Kidney tubule cell (primary cell): ENCODE measurements around the gene PKDCC.
"Not testable (repeated sequence)": the region's sequence is repeated elsewhere in the genome, so short reads cannot be mapped to it uniquely, and the experiment has no call there.

Experiments used
- DNase-seq: peaks from one replicate; pipeline ENCODE4 v3.0.0-alpha.2; 2018; ENCODE audit warnings: low spot score

PKDCC gene

DNA sequence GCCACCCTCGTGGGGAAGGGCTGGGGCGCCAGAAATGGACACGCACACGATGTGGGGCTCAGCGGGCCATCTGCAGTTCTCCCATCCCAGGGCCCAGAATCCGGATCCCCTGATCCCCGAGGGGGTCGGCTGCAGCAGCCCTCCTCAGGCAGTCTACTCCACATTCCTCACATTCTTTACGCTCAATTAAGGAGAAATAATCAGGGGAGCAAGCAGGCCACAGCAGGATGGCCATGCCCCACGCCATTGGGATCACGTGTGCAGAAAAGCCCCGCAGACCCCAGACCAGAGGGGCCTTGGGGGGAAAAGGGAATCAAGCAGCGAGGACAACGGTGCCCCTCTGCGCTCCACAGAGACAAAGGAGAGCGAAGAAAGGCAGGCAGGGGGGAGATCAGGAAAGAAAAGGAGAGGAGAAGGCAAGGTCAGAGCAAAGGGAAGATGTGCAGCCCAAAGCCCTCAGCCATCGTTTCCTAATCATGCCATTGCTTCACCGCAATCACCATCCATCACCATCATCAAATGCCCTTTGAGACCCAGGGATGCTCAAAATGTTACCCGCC, 17.5 kb upstream of the PKDCC start:
- DNase-seq, result no peak

DNA sequence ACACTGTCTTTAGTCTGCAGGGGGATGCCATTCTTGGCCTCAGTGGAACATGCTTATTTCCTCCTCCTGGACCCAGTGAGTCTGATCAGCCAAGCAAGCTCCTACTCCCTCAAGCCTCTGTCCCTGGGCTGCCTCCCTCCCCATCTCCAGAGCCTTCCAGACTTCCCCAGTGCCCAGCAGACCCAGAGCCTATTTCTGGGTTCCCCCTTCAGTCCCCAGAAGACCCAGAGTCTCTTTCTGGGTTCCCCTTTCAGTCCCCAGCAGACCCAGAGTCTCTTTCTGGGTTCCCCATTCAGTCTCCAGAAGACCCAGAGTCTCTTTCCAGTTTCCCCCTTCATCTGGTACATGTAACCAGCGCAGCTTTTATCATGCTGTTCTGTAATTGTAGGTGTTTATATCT, 17.0 kb upstream of the PKDCC start:
- DNase-seq, result no peak

DNA sequence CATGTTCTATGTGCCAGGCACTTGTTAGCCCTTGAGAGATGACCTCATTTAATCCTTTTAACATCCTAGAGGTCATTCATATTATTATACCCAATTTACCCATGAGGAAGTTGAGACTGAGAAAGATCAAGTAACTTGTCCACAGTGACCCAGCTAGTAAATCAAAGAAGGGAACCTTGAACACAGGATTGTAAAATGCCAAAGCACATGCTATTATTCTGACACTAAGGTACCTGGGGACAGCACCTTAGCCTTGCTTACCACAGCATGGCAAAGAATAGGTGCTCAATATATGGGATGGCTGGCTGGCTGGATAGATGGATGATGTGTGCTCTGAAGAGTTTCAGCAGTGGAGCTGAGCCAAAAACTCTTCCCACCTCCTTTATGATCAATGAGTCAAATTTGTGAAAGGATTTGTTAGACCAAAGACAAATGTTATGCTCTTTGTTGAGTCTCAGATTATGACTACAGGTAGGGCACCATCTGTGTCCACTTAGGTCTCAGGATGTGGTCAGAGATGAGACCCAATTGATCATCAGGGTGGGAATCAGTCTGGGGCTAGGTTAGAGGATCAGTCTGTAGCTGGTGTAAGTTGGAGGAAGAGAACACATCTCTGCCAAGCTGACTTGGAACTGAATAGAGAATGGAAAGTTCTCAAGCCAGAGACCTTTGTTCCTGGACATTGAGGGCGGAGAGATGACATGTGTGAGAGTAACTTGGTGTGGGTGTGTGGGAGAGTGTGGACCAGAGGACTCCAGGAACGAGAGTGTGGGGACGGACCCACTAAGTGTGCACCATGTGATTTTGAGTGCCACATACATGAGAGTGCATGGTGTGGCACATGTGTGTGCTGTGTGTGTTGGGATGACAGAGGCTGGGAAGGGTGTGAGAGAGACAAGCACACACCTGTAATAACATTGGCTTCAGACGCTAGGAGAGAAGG, 16.3 kb upstream of the PKDCC start:
- DNase-seq, result no peak

DNA sequence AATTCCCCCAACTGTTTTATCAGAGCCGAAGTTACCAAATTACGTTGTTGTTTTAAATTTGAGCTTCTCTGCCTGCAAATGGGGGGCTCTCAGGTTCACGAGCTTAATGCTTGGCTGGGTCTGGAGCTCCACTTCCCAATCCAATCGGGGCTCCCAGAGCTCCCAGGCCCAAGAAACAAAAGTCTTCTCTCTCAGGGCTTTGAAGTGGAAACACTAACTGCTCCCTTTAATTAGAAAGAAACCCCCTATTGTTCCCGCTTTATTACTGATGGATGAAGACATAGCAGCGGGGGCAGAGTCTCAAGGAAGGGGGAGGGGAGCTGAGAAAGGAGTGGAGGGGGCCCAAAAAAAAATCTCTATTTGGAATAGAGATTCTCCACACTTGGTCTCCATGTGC, 15.6 kb upstream of the PKDCC start:
- no peak for DNase-seq

DNA sequence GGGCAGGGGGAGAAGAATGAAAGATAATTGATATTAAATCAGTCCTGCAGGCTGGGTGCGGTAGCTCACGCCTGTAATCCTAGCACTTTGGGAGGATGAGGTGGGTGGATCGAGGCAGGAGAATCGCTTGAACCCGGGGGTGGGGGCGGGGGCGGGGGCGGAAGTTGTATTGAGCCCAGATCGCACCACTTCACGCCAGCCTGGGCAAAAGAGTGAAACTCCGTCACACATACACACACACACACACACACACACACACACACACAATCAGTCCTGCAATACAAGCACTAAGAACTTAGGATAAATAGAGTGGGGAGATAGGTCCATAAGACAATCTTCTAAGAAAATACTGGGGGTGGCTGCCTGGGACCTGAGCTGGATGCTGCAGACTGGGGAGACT, 15.1 kb upstream of the PKDCC start:
- DNase-seq, result no peak

DNA sequence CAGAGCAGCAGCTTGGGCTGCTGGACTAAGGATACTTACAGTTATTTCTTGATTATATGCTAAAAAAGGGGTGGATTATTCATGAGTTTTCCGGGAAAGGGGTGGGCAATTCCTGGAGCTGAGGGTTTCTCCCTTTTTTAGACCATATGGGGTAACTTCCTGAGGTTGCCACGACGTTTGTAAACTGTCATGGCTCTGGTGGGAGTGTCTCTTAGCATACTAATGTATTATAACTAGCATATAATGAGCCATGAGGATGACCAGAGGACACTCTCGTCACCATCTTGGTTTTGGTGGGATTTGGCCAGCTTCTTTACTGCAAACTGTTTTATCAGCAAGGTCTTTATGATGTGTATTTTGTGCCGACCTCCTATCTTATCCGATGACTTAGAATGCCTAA, 13.7 kb upstream of the PKDCC start:
- DNase-seq, result not testable (repeated sequence)

DNA sequence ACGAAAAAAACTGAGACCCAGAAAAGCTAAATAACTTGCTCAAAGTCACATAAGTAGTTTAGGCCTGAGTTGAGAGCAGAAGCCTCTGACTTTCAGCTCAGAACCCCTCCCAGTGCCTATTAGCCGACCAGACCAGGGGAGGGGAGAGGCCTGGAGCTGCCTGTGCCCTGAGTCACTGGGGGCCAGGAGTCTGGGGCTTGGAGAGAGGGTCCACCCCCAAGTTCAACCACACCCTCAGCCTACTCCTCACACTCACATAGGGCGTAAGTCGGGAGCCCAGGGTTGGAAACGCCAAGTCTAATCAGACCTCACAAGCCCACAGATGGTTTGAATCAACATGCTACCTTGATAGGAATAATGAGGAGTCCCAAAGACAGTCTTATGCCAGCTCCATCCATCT, 12.6 kb upstream of the PKDCC start:
- DNase-seq, result no peak

DNA sequence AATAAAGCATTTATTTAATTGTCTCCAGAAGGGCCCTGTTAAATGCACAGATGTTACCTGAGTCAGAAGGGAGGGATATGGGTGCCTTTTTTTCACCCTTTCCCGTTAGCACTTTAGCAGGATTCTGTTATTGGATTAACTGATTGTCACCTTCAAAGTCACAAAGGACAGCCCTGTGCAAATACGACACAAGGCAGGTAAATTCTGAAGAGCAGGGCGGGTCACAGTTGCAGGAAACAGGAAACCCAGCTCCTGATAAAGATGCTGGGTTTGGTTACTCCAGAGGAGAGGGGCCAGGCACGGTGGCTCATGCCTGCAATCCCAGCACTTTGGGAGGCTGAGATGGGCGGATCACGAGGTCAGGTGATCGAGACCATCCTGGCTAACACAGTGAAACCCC, 11.4 kb upstream of the PKDCC start:
- no peak for DNase-seq

DNA sequence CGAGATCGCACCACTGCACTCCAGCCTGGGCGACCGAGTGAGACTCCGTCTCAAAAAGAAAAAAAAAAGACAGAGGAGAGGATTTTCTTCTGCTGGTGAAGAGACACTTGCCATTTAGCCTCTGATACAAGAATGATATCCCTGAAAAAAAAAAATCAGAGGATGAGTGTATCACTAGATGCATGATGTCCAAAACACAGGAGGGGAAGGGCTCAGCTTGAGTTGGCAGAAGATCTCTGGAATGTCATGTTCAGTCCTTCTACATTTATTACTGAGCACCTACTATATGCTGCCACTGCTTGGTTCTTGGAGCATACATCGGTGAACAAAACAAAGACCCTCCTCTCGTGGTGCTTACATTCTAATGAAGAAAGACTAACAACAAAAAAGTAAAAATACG, 10.9 kb upstream of the PKDCC start:
- DNase-seq, result no peak

DNA sequence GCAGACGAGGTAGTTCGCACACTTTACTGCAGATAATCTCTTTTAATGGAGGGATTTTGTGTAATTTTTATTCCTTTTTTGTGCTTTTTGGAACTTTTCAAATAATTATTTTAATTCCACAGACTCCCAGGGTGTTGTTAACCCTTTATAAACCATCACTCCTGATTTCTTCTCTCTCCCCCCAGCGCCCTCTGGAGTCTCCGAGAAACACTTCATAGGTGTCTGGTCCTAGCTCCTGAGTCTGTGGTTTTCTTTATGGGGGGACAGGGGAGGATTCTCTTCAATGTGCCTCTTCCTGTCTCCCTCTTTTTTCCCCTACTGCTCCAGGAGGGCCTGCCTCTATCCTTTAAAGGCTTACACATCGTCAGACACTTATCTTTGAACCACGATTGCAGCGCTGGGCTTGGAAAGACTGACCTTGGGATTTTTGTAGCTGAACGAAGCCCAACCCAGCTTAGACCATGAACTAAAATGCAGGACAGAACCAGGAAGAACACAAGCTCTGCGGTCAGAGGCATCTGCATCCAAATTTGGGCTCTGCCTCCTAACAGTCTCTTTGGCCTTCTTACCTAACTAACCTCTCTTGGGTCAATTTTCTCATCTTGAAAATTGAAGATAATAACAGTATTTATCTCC, 7.1 kb upstream of the PKDCC start:
- DNase-seq, result no peak

DNA sequence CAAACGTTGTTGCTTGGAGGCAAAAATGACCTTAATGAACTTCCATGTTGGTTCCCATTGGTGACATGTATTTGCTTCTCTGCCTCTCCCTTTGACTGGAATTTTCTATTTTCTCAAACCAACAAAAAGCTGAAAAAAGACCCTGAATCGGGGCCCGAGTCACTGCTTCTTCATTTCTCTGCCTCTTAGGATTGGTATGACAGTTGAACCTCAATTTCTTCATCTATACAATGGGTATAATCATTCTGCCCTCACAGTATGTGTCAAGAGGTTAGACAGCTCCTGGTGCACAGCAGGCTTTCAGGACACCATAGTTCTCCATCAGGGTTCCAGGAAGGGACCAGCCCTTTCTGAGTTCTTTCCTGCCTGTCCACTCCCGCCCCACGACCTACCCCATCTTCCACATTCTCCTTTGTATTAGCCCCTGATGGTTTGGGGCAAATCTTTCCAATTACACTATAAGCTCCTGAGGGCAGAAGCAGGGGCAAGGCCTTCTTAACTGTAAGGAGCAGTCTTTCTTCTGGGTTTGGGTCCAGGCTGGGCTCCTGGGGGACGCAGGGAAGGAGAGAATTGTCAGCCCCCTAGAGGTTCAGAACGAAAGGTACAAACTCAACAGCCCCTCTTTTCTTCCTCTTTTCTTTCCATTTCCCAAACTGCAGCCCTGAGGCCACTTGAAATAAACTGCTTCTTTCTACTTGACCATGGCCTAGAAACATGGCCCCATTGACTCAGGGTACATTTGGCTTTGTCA, 6.3 kb upstream of the PKDCC start:
- DNase-seq, result no peak

DNA sequence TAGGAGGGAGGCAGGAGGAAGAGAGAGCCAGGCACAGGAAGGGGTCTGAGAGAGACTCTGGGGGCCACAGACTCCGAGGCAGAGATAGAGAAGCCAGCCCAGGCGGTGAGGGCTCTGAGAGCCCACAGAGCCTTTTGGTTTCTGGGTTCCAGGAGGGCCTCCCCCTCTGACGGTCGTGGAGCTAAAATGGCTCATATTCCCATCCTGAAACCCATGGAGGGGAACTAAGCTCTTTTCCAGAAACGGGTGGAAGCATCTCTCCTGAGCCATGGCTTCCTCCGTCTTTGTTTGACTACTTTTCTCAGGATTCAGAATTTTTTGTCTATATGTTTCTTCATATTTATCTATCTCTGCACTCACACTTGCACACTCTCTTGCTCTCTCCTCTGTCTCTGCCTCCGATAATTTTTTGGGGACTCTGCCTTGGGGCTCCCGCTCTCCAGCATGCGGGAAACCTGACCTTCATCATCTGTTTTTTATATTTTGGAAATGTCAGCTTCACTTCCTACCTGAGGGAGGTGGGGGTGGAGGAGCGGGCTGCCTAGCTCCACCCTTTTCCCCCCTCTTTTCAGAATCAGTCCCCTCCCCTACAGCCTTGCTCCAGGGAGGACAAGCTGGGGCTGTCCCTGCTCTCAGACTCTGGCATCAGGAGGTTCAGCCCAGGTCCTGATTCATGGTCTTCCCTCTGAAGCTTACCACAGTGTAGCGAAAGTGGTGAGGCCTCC, 5.0 kb upstream of the PKDCC start:
- DNase-seq, result no peak

DNA sequence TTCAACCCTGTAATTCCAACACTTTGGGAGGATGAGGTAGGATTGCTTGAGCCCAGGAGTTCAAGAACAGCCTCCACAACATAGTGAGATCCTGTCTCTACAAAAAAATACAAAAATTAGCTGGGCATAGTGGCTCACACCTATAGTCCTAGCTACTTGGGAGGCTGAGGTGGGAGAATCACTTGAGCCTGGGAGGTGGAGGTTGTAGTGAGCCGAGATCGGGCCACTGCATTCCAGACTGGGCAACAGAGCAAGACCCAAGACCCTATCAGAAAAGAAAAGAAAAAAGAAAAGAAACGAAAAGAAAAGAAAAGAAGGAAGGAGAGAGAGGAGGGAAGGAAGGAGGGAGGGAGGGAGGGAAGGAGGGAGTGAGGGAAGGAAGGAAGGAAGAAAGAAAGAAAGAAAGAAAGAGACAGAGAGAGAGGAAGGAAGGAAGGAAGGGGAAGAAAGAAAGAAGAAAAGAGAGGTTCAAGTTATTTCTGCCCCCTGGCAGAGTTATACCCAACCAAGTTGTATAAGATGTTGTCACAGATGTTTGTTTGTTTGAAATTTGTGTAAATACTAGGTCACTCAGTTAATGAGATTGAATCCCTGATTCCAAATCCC, 3.9 kb upstream of the PKDCC start:
- no peak for DNase-seq

DNA sequence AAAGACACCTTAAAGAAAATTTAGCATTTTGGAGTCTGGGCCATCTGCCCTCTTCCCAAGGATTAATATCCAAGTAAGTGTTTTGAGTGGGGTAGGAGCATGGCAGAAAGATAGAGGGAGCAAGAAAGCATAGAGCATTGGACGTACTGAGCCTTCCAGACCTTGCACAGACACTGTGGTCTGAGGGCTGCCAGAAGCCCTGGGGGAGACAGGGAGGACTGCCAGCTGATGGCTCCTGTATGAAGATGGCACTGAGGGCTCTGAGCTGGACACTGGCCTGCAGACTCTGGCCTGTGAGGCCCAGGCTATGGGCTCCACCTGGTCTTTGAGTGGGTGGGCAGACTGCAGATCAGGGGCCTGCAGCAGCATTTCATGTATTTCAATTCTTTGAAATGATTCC, 2.9 kb upstream of the PKDCC start:
- DNase-seq, result no peak

DNA sequence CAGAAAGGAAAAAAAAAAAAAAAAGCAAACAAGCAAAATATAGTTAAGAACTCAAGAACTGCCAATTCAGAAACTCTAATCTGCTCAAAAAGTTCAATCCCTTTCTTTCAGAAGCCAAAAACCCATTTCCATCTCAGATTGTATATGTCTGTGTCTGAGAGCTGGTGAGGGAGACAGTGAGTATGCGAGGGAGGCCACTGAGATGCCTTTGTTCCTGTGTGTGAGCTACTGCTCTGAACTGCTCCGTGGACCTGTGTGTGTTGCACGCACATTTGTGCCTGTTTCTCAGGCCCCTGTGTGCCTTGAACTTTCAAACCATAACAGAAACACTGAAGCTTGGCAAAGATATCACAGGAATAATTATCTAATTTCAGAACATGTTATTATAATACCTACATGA, 2.5 kb upstream of the PKDCC start:
- no peak for DNase-seq

DNA sequence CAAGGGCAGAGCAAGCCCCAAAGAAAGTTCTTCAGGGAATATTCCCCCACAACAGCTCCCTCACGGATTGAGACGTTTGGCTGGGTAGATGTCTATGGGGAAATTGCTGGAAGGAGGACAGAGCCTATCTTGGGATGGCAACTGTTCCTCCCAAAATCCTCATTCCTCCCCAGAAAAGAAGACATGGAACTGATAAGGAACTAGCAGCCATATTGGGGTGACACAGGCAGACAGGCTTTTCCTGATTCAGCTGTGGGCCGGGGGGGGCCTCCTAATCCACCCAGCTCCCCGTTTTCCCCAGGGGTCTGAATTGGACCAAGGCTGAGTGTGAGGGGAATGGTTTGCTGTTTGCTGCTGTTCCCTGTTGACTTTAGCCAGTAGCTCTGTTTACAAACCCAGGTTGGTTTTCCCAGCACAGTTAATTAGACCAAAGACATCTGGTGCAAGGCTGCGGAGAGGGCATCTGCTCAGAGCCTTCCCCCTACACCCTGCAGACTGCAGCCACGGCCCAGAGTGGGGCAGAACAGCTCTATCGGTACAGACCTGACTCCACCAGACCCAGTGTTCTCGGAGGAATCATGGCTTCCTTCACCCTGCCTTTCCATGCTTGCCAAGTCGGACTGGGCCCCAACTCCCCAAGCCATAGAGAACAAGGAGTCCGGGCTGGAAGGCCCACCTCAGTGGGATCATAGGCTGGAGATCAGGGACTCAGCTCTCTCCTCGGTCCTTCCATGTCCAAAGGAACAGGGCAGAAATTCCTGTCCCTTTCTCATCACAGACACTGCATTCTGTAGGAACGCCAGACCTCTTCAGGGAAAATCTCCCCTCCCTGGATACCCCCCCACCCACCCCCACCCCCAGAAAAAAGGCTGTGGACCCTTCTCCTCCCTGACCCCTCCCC, 1.7 kb upstream of the PKDCC start:
- DNase-seq, result no peak

DNA sequence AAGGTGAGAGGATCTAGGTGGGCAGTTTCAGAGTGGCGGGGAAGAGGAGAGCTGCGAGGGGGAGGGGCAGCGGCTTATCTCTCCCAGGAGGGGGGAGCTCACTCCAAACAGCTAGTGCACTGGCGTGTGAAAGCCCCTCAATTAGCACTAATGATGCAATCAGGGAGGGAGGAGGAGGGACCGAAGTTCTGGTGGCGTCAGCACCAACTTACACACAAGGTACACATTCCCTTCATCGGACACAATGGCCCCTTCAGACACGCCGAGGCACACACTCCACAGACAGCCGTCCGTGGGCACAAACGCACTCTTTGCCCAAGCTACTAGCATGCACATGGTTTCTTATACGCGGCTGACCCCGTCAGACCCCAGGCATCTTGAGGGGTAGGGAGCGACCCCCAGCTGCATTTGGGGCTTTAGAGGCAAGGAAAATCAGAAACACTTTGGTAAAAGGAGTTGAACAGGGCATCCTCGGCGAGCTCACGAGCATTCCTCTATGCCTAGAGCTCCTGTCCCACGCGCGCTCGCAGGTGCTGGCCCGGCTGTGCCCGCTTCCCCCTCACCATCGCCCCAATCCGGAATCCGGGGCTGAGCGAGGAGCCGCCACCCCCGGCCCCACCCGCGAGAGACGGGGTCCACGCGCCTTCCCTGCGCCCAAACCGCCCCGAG, 868 bp upstream of the PKDCC start:
- no peak for DNase-seq

DNA sequence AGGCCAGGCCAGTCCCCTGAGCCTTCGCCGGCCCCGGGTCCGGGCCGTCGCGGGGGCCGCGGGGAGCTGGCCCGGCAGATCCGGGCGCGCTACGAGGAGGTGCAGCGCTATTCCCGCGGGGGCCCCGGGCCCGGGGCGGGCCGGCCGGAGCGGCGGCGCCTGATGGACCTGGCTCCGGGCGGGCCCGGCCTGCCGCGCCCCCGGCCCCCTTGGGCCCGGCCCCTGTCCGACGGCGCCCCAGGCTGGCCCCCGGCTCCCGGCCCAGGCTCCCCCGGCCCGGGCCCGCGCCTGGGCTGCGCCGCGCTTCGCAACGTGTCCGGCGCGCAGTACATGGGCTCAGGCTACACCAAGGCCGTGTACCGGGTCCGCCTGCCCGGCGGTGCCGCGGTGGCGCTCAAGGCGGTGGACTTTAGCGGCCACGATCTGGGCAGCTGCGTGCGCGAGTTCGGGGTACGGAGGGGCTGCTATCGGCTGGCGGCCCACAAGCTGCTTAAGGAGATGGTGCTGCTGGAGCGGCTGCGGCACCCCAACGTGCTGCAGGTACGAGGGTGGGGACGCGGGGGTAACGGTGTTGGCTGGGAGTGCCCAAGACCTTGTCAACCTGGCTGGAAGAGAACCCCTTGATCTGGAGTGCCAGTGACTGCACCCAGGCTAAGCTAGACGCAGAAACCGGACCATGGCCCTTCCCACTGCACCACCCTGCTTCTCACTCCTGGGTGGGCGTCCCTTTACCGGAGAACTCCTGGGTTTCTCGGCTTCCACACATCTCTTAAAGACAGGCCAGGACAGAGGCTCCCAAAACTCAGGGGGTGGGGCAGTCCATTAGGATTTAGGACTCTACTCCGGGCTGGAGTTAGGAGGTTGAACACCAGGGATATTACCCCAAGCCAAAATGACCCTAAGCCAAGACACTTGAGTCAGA, 739 bp downstream of the PKDCC start:
- DNase-seq, result no peak
